Upper lobe of left lung (tissue), 4 donors: ENCODE results near the gene MAST4.

Source experiments
- POLR2A ChIP-seq, 4 donors: fragments of 450-650 bp; IDR thresholded peaks; one replicate each; pipeline ENCODE4 v1.5.1; 2016 to 2017; ENCODE audit warnings: antibody characterized with exemption in 4 of 4, mild to moderate bottlenecking in 2 of 4
- POLR2AphosphoS5 ChIP-seq, 2 donors: sonication (generic); formaldehyde crosslinking; IDR thresholded peaks; one replicate each; pipeline ENCODE4 v1.5.1; 2017; ENCODE audit warnings: antibody characterized with exemption in 2 of 2
- TF ChIP-seq, protein P1 (sequence below), 6 experiments: fragments of 450-650 bp in 4 of 6; fragments of 200-600 bp in 2 of 6; sonication (generic) in 2 of 6; IDR thresholded peaks; one replicate each; pipeline ENCODE4 v1.5.1; 2016 to 2019; ENCODE audit warnings: antibody characterized with exemption in 6 of 6

DNA sequence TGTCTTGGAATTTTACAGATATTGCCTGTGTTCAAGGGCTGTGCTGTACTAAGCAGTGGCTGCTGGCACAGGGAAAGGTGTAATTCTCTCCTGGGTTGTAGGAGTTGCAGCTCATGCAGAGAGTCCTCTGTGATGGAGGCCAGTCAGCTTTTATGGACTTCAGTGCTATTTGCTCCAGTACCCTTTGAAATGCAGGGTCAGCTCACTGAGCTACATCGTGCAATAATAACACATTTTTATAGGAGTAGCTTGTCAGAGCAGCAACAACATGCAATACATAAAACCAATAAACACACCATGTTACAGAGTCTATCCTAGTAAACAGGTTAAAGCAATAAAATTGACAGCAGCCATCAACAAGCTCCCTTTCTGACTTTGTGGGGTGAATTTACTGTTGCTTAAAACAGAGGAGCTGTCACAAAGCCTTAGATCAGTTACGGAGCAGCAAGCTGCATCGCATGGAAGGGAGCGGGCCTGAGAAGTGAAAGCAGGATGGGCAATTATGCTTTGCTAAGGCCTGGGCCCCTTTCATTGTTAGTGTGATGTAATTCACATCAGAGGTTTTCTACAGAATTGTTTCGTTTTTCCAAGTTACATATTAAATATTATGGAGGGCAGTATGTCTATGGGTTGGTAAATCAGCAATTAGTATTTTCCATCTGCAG, 583.6 kb downstream of the MAST4 start:
- TF ChIP-seq, protein P1, sequence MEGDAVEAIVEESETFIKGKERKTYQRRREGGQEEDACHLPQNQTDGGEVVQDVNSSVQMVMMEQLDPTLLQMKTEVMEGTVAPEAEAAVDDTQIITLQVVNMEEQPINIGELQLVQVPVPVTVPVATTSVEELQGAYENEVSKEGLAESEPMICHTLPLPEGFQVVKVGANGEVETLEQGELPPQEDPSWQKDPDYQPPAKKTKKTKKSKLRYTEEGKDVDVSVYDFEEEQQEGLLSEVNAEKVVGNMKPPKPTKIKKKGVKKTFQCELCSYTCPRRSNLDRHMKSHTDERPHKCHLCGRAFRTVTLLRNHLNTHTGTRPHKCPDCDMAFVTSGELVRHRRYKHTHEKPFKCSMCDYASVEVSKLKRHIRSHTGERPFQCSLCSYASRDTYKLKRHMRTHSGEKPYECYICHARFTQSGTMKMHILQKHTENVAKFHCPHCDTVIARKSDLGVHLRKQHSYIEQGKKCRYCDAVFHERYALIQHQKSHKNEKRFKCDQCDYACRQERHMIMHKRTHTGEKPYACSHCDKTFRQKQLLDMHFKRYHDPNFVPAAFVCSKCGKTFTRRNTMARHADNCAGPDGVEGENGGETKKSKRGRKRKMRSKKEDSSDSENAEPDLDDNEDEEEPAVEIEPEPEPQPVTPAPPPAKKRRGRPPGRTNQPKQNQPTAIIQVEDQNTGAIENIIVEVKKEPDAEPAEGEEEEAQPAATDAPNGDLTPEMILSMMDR (IDR thresholded peaks at IDR 0.05), result no peak
- no peak for TF ChIP-seq POLR2A (IDR thresholded peaks at IDR 0.05)
- TF ChIP-seq POLR2AphosphoS5 (IDR thresholded peaks at IDR 0.05), result no peak
